ENCODE data around the gene RC3H2. TPM values are rescaled to one million over a fixed set of nuclear protein-coding genes. Genes with fewer than 3 reads are reported as not detected.

Gene RC3H2
- total and polyA plus RNA-seq, 10 of the 15 experiments (the other 5 are each of a cell fraction or from before 2014, with no cell fraction given), result 7.2 to 25.5 (median 16.1) TPM

DNA sequence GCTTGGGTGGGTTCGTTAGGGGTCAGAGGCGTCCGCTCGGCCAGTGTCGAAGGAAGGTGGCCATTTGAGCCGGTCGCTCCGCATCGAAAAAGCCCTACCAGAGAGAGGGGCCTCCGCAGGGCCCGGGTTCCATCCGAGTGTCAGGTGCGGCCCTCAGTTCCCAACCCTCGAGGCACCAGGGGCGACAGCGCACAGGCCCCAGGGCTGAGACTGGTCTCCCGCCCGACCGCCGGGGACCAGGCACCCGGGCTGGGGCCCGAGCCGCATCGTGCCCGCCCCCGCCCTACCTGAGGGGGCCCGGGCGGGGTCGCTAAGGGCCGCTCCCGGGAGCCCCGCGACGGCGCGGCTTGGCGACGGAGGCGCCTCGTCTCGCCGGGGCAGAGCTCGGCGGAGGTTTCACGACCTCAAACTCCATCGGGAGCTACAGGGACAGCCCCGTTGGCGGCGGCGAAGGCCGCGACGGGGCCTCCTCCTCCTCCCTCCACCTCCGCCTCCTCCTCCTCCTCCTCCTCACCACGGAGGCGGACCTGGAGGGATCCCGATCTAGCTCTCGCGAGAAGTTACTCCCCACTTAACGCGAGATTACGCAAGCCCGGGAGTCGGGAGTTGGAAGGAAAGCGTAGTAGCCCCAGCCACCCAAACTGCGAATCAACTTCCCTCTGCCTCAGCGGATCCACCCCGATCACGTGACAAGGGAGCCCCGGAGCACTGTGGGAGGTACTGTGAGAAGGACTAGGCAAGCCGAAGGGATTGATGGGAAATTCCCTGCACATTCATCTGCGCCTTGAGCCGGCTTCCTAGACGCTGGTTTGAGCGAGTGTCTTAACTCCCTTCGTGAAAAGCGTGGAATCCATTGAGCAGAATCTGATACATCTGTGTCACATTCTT, at the start of gene RC3H2 (continued):
- TF ChIP-seq FOS (IDR thresholded peaks at IDR 0.05; ENCODE audit: borderline replicate concordance, extremely low read depth, insufficient read length), result no peak
- TF ChIP-seq SREBF2 (IDR thresholded peaks at IDR 0.05; ENCODE audit: low read length), result no peak
- TF ChIP-seq MYC (IDR thresholded peaks at IDR 0.05; ENCODE audit: insufficient read depth, insufficient read length, insufficient replicate concordance, low read length, severe bottlenecking), result no peak
- TF ChIP-seq TARDBP (IDR thresholded peaks at IDR 0.05; ENCODE audit: borderline replicate concordance), result no peak
- TF ChIP-seq, protein P1, sequence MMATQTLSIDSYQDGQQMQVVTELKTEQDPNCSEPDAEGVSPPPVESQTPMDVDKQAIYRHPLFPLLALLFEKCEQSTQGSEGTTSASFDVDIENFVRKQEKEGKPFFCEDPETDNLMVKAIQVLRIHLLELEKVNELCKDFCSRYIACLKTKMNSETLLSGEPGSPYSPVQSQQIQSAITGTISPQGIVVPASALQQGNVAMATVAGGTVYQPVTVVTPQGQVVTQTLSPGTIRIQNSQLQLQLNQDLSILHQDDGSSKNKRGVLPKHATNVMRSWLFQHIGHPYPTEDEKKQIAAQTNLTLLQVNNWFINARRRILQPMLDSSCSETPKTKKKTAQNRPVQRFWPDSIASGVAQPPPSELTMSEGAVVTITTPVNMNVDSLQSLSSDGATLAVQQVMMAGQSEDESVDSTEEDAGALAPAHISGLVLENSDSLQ (IDR thresholded peaks at IDR 0.05), result peak; percentile 58
- no peak for TF ChIP-seq SP1 (IDR thresholded peaks at IDR 0.05; ENCODE audit: low read depth, low read length)
- TF ChIP-seq TCF7 (IDR thresholded peaks at IDR 0.05; ENCODE audit: borderline replicate concordance), result no peak
- TF ChIP-seq, protein P2, sequence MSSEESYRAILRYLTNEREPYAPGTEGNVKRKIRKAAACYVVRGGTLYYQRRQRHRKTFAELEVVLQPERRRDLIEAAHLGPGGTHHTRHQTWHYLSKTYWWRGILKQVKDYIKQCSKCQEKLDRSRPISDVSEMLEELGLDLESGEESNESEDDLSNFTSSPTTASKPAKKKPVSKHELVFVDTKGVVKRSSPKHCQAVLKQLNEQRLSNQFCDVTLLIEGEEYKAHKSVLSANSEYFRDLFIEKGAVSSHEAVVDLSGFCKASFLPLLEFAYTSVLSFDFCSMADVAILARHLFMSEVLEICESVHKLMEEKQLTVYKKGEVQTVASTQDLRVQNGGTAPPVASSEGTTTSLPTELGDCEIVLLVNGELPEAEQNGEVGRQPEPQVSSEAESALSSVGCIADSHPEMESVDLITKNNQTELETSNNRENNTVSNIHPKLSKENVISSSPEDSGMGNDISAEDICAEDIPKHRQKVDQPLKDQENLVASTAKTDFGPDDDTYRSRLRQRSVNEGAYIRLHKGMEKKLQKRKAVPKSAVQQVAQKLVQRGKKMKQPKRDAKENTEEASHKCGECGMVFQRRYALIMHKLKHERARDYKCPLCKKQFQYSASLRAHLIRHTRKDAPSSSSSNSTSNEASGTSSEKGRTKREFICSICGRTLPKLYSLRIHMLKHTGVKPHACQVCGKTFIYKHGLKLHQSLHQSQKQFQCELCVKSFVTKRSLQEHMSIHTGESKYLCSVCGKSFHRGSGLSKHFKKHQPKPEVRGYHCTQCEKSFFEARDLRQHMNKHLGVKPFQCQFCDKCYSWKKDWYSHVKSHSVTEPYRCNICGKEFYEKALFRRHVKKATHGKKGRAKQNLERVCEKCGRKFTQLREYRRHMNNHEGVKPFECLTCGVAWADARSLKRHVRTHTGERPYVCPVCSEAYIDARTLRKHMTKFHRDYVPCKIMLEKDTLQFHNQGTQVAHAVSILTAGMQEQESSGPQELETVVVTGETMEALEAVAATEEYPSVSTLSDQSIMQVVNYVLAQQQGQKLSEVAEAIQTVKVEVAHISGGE (CRISPR knock-in tag; IDR thresholded peaks at IDR 0.05), result peak; percentile 66
- peak; percentile 80; the same call in 1 of the 2 replicates for TF ChIP-seq RB1 (IDR thresholded peaks at IDR 0.05; ENCODE audit: borderline replicate concordance)
- no peak; the same call in none of the 2 replicates for TF ChIP-seq BACH1 (IDR thresholded peaks at IDR 0.05; ENCODE audit: borderline replicate concordance)
- no peak for TF ChIP-seq MEF2B (IDR thresholded peaks at IDR 0.05; ENCODE audit: partially characterized antibody, poor library complexity, severe bottlenecking)
- TF ChIP-seq, protein P3, sequence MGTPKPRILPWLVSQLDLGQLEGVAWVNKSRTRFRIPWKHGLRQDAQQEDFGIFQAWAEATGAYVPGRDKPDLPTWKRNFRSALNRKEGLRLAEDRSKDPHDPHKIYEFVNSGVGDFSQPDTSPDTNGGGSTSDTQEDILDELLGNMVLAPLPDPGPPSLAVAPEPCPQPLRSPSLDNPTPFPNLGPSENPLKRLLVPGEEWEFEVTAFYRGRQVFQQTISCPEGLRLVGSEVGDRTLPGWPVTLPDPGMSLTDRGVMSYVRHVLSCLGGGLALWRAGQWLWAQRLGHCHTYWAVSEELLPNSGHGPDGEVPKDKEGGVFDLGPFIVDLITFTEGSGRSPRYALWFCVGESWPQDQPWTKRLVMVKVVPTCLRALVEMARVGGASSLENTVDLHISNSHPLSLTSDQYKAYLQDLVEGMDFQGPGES (IDR thresholded peaks at IDR 0.05), result no peak
